ENCODE data around the gene GPR179.

The GPR179 gene

DNA sequence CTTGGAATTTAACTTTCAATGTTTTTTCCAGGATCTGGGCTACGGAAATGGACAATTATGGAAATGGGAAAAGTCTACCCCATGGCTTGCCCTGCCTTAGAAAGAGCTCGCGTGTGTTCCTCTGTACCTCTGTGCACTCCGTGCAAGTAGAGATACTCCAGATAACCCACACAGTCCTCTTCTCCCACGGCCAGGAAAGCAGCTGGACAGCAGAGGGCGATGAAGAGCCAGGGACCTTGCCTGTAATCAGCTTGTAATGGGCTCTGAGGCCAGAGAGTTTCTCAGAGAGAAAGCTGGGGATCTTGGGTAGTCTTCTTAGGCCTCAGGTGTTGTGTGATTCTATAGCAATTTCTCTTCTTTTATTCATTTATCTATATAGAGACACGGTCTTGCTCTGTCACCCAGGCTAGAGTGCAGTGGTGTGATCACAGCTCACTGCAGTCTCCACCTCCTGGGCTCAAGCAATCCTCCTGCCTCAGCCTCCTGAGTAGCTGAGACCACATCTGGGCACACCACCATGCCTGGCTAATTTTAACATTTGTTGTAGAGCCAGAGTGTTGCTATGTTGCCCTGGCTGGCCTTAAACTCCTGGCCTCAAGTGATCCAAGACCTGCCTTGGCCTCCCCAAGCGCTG lies 5.5 kb upstream of the GPR179 start:
- H3K4me3 ChIP-seq (ENCODE audit: low read depth, low read length) = no peak overlapping the region

DNA sequence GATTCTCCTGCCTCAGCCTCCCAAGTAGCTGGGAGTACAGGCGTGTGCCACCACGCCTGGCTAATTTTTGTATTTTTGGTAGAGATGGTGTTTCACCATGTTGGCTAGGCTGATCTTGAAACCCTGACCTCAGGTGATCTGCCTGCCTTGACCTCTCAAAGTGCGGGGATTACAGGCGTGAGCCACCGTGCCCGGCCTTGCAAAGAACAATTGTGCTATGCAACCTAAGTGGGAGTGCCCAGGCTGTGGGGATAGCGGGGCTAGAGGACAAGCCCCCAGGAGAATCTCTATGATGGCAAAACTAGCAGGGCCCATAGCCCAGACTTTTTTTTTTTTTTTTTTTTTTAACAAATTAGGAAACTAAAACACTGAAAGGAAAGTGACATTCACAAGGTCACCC lies 2.0 kb upstream of the GPR179 start:
- no peak overlapping the region for H3K4me3 ChIP-seq (ENCODE audit: low read depth, low read length)

DNA sequence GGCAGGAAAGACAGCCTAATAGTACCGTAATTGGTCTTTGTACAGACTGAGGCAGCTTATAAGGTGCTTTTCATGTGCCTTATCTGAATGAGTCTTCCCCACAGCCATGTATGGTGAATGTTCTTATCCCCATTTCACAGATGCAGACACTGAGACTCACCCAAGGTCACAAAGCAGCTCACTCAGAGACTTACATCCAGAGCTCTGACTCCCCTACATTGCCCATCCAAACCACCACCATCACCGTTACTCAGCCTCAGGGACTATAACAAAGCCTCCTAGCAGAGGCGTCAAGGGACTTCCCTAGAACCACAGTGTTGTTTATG lies 627 bp upstream of the GPR179 start:
- no peak overlapping the region for H3K4me3 ChIP-seq (ENCODE audit: low read depth, low read length)

DNA sequence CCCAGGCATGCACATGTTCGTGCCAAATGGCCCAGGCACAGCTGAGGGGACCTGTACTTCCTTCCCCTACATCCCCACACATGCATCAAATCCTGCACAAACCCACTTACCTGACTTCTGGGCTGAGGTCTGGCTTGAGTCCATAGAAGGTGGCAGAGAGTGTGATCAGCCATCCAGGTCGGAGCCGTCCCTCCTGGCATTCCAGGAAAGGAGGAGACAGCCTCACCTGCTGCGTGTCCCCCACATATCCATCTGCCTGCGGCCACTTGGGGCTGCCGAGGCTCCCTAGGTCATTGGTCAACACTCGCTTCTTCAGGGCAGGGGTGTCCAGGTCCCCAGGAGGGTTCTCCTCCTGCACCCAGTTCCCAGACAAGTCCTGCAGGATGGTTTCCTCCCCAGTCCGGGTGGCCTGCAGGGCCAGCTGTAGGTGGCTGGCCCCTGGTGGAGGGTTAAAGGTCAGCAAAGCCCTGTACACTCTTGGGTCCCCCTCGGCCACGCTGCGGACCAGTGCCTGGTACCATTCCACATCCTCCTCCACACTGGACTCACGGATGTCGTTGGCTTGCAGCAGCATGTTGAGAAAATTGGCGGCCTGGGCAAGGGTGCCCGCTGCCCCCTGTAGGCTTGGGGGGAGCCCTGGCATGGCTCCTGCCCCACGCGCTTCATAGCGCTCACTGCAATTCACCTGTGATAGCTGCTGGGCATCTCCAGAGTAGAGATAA lies 709 bp downstream of the GPR179 start:
- no peak overlapping the region for H3K4me3 ChIP-seq (ENCODE audit: low read depth, low read length)

DNA sequence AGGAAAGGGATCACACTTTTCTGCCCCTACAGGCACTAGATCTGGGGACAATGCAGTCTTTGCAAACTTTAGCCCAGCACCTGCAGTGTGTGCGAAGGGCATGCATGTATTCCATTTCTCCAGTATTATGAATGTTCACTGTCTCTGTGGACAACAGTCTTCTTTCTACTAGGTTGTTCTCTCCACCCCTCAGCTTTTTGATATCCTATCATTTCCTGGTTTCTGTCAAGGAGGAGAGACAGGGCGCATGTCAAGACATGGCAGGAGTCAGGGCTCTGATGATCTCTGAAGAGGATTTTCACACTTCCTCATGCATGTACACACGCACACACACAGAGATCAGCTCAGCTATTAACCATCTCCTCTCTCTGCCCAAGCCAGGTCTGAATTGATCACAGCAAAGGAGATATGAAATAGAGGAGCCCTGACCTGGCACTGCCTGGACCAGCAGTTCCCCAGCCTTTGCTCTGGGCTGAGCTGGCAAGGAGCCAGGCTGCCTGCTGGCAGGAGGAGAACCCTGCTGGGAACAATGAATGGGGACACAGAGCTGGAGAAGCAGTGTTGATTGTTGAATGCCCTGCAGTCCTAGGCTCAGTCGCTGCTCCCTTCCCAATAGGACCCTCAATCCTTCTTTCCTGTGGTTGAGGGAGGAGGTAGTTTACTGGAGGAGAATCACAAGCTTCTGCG lies 2.6 kb downstream of the GPR179 start:
- H3K4me3 ChIP-seq (ENCODE audit: low read depth, low read length) = no peak overlapping the region

DNA sequence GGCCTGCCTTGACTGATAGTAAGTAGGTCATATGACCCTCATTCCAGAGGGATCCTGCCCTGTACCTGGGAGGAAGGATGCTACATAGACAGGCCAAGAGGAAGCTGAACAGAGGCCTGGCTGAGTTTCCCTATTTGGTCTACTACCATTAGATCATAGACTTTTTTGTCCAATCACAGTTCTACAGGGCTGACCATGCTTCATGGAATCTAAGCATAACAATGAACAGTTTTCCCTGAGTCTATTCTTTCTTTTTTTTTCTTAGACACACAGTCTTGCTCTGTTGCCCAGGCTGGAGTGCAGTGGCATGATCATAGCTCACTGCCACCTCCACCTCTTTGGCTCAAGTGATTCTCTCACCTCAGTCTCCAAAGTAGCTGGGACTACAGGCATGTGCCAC lies 3.9 kb downstream of the GPR179 start:
- H3K4me3 ChIP-seq (ENCODE audit: low read depth, low read length) = no peak overlapping the region

DNA sequence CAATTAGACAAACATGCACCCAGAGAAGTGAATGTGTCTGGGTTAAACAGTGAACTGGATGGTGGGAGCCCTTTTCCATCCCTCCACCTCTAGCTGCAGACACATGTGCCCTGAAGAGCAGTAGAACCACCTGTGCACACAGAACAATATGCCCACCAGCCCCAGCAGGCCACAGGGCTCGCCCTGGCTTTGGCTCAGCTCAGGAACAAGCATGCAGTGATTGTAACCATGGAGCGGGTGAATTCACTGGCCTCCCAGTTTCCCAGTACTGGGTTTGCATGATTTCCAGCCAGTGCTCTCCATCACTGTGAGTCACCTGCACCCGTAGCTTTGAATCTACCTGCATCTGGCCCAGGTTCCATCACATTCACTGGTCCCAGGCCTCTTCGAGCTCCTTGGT lies 5.2 kb downstream of the GPR179 start:
- no peak overlapping the region for H3K4me3 ChIP-seq (ENCODE audit: low read depth, low read length)

DNA sequence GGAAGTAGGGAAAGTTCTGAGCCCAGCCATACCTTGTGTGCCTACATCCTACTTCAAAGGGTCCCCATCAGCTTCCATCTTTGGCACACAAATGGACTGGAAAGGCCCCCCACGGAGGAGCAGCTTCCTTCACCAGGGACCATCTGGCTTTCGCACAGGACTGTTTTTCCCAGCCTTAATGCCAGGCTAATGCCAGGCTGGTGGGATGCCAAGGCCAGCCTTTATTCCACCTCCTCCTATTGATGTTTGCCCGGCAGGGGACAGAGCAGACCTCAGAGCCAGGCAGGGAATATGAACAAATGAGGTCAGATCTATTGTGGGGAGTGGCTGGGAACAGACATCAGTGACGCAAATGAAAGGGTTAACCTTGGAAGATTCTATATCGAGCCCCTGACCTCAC lies 5.7 kb downstream of the GPR179 start:
- H3K4me3 ChIP-seq (ENCODE audit: low read depth, low read length) = no peak overlapping the region

DNA sequence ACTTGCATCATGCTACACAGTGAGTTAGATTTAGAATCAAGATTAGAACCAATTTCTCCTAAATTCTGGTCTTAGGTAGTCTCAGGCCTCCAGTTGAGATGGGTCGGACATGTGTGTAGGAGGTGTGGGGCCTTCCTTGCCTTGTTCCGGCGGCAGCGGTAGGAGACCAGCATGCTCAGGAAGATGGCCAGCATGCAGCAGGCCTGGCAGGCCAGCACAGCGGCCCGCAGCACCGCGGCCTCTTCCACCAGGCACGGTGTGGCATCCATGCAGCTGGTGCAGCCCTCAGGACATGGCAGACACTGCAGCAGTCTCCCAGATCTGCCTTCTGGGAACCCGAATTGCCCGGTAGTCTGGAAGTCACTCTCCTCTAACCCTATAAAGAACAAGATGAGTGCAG lies 6.9 kb downstream of the GPR179 start:
- H3K4me3 ChIP-seq (ENCODE audit: low read depth, low read length) = no peak overlapping the region

DNA sequence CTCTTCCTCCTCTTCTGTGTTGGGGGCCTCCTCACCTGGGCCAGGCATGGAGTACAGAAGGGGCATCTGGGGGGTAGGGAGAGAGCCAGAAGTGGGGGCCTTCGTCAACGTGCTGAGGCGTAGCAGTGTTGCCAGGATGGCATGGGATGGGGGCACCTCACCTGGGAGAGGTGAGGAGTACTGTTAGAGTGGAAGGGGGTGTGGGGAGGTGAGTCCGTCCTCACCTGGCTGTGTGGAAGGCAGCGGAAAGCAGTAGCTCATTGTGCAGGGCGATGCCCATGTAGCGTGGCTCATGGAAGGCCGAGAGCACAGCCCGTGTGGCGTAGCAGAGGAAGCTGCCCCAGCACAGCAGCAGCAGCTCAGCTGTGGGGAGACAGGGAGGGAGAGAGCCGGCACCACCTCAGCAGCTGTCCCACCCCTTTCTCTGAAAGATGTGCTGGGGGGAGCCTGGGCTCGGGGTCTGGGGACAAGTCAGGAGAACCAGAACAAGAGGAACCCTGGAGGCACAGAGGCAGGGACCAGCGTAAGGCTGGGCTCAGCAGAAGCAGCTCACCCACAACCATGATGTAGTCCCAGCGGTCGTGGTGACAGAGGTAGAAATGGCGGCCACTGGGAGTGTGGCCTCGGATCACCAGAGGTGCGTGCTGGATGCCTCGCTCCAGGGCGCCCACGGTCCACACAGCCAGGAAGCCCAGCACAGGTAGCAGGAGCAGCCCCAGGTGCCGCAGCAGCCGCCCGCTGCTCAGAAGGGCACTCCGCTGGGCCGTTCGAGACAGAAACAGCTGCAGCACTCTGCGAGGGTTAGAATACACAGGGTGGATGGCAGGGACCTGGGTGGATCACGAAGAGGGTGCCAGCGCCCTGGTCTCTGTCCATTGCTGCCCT lies 9.0 kb downstream of the GPR179 start:
- no peak overlapping the region for H3K4me3 ChIP-seq (ENCODE audit: low read depth, low read length)

DNA sequence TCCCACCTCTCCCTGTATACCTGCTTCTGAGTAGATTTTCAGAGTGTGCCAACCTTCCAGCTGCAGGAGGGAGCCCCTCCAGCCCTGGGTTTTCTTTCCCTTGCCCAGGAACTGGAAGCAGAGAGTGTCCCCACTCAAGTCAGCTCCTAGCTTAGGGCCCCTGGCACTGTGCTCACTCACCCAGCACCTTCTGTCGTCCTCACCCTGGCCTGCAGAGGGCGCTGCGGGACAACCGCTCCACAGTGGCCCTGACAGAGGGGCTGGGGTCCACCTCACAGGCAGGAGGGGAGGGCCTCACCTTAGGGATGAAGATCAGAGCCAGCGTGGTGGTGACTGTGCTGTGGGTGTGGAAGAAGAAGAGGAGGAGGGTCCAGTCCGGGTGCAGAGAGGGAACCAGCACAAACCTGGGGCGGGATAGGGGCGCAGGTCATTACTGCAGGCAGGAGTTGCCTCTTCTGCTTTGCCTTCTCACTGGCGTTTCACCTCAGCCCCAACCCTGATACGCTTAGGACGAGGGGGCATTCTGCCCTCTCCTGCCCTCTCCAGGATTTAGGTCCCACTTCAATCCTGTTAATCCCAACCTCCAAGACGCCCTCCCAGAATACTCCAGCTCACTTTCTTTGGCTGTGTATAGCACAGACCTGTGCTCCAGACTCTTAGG lies 10.0 kb downstream of the GPR179 start:
- H3K4me3 ChIP-seq (ENCODE audit: low read depth, low read length) = no peak overlapping the region

DNA sequence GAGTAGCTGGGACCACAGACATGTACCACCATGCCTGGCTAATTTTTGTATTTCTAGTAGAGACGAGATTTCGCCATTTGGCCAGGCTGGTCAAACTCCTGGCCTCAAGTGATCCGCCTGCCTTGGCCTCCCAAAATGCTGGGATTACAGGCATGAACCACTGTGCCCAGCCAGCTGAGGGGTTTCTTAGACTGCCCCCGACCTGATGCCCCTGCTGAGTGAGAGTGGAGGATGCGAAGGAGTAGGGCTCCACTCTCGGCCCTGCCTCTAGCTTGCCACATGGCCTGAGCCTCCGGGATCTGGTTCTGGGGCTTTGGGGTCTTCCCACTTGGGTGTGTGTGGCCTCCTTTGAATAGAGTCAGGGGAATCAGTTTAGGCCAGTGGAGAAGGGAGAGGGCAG lies 11.0 kb downstream of the GPR179 start:
- H3K4me3 ChIP-seq (ENCODE audit: low read depth, low read length) = no peak overlapping the region

DNA sequence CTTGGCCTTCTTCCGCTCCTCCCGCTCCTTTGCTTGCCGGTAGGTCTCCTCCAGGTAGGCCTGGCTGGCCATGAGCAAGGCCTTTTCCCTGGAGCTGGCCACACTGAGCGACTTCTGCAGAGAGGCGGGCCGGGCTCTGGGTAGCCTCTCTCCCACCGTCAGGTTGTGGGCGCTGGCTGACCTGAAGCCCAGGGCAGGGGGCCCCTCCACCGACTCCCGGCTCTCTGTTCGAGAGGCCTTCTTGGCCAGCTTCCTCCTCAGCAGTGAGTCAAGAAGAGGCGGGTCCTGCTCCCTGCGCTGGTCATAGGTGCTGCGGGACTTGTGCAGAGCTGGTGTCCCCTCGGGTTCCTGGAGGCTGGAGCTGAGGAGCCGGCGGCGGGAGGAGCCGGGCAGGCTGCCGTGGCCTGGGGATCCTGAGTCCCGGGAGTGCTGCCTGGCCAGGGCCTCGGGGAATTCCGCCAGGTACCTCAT lies 12.8 kb downstream of the GPR179 start:
- H3K4me3 ChIP-seq (ENCODE audit: low read depth, low read length) = no peak overlapping the region

DNA sequence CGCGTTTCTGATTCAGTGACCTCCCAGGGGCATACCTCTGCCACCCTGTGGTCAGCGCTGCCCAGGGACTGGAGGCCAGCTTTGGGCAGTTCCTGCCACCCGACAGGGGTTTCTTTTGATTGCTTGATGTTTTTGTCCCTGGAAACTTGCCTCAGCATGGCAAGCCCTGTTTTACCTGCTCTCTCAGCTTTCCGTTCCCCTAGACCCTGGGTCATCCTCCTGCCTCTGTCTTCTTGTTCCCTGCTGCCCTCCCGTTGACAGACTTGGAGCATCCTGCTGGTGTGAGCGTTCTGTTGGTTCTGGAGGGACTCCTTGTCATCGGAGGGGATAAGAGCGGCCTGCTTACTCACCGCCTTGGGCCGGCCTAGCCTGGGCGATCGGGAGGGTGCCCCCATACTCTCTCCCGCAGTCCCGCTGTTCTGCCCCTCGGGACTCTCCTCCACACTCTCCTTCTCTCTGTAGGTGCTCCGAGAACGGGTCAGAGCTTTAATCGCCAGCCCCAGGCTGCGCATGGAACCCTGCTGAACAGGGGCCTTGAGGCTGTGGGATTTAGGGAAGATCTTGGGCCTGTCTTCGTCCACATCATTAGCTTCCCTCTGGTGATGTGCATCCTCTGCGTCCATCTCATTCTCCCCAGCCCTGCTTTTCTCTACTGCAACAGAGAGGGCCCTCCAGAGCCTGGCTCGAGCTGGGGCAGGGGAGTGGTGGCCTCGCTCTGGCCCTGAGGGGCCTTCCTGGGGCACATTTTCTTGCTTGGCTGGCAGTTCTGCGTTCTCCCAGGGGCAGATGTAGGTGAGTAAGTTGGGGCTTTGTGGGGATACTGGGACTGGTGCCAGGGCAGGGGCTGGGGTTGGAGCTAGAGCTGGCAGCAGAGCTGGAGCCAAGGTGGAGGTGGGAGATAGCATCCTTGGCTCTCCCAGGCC lies 13.7 kb downstream of the GPR179 start:
- no peak overlapping the region for H3K4me3 ChIP-seq (ENCODE audit: low read depth, low read length)

DNA sequence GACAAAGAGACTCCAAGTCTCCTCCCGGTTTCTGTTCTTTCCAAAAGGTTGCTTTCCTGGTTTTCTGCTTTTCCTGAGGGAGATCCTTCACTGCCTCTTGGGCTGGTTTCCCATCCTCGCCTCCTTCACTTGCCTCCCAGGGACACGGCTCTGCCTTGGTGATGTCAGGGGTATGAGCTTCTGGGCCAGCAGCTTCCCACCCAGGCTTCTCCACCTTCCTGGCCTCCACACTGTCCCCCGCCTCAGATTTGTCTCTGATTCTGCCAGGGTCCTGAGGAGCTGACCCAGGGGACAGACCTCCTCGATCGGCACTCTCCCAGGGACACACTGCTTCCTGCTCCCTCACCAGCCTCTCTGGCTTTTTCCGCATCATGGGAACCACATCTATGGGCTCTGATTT lies 14.5 kb downstream of the GPR179 start:
- H3K4me3 ChIP-seq (ENCODE audit: low read depth, low read length) = no peak overlapping the region

DNA sequence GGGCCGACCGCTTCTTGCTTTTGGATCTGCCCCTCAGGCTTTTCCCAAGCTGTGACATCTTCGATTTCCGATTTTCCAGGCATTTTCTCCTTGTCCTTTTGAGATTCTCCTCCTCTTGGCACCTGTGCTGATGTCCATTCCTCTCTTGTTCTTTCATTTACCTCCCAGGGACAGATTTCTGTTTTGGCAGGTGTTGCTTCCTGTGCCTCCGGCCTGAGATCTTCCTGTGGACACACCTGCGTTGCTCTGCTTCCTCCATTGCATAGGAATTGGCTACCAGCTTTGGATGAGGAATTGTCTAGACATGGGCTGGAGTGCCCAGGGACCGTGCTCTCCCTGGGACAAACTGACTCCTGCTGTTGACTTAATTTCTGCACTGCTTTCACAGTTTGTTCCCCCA lies 15.1 kb downstream of the GPR179 start:
- no peak overlapping the region for H3K4me3 ChIP-seq (ENCODE audit: low read depth, low read length)

DNA sequence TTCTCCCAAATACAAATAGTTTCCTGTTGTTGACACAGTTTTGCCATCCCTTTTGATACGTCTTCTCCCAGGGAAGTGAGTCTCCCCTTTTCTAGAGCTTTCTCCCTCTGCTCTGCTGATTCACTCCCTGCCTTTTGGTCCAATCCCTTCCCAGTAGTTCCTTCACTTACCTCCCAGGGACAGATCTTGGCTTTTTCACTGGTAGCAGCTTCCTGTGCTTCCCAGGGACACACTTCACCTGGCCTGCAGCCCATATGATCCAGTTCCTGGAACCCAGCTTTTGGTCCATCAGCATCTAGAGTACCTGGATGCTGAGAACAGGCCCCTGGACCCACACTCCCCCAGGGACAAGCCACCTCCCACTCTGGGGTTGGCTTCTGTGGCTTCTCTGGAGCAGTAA lies 15.8 kb downstream of the GPR179 start:
- H3K4me3 ChIP-seq (ENCODE audit: low read depth, low read length) = no peak overlapping the region

DNA sequence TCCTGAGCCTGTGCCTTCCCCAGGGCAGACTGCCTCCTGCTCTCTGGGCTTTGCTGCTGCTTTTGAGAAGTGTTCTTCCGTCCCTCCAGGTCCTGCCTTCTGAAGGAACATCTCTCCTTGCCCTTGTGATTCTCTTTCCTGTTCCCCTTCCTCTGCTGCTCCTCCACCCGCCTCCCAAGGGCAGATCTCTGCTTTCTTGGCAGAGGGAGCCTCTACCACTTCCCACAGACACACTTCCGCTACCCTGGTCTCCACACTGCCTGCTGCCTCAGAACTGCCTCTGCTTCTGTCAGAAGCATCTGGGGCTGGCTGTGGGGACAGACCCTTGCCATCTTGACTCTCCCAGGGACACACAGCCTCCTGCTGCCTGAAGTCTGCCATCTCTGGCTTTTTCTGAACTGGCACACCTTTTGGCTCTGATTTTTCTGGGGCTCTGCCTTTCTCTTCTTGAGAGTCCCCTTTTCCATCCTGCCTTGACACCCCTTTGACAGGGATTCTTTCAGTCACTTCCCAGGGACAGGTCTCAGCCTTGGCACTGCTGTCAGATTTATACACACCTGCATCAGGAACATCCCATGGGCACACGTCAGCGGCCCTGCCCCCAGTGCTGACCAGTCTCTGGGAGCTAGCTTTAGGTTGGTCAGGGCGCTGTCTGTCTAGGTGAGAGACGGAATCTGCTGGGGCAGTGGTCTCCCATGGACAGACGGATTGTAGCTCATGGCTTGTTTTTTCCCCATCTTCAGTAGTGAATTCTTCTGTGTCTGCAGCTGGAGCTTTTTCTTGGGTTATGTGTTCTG lies 16.6 kb downstream of the GPR179 start:
- H3K4me3 ChIP-seq (ENCODE audit: low read depth, low read length) = no peak overlapping the region

DNA sequence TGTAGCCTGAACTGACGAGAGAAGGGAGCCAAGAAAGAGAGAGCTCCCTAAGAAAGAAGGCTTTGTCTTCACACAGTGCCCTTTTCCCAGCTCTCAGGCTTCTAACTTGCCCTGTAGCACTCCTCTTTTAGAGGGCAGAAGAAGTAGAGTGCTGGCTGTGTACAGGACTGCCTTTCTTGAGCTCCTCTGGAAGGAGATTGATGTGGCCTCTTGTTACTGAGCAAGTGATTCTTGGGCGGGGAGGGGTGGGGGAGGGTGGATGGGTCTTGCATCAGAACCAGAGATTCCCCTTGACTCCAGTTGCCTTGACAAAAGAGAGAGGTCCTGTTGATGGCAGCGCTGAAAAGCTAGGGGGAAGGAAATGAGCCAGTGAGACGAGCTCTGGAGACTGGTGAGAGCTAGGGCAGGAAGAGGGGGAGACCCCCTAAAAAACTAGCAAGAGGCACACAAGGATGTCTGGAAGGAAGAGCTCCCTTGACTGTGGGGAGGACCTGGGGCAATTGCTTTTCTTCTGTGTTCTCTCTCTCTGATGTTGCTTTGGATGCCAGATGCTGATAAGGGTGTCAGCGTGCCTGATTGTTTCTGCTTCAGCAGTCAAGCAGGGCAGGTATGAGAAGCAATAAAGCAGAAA lies 18.4 kb downstream of the GPR179 start:
- no peak overlapping the region for H3K4me3 ChIP-seq (ENCODE audit: low read depth, low read length)
